ENCODE measurements around the gene GLRX2.

DNA sequence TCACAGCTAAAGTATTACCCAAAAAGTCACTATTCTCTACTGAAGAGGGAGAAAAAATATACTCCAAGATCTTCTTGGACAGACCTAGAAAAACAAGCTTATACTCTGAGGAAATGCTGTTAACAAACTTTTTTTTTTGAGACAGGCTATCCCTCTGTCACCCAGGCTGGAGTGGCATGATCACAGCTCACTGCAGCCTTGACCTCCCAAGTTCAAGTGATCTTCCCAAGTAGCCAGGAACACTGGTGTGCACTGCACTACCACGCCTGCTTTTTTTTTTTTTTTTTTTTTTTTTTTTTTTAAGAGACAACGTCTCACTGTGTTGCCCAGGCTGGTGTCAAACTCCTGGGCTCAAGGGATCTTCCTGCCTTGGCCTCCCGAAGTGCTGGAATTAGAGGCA lies 17.3 kb downstream of the GLRX2 start:
- TF ChIP-seq EZH2 (IDR thresholded peaks at IDR 0.05; ENCODE audit: borderline replicate concordance, low read length), result no peak
- TF ChIP-seq, protein P1, sequence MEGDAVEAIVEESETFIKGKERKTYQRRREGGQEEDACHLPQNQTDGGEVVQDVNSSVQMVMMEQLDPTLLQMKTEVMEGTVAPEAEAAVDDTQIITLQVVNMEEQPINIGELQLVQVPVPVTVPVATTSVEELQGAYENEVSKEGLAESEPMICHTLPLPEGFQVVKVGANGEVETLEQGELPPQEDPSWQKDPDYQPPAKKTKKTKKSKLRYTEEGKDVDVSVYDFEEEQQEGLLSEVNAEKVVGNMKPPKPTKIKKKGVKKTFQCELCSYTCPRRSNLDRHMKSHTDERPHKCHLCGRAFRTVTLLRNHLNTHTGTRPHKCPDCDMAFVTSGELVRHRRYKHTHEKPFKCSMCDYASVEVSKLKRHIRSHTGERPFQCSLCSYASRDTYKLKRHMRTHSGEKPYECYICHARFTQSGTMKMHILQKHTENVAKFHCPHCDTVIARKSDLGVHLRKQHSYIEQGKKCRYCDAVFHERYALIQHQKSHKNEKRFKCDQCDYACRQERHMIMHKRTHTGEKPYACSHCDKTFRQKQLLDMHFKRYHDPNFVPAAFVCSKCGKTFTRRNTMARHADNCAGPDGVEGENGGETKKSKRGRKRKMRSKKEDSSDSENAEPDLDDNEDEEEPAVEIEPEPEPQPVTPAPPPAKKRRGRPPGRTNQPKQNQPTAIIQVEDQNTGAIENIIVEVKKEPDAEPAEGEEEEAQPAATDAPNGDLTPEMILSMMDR (IDR thresholded peaks at IDR 0.05; ENCODE audit: low read length), result no peak

Measured in OCI-LY1 (cell line).